ENCODE data around the gene COMT. TPM values are rescaled to one million over a fixed set of nuclear protein-coding genes. Genes with fewer than 3 reads are reported as not detected.
"Not testable (repeated sequence)": the region's sequence is repeated elsewhere in the genome, so short reads cannot be mapped to it uniquely, and the experiment has no call there.

The COMT gene
- total and polyA plus RNA-seq, 5 donors from 2014 or later, result 27.3 to 106 (median 93.0) TPM

DNA sequence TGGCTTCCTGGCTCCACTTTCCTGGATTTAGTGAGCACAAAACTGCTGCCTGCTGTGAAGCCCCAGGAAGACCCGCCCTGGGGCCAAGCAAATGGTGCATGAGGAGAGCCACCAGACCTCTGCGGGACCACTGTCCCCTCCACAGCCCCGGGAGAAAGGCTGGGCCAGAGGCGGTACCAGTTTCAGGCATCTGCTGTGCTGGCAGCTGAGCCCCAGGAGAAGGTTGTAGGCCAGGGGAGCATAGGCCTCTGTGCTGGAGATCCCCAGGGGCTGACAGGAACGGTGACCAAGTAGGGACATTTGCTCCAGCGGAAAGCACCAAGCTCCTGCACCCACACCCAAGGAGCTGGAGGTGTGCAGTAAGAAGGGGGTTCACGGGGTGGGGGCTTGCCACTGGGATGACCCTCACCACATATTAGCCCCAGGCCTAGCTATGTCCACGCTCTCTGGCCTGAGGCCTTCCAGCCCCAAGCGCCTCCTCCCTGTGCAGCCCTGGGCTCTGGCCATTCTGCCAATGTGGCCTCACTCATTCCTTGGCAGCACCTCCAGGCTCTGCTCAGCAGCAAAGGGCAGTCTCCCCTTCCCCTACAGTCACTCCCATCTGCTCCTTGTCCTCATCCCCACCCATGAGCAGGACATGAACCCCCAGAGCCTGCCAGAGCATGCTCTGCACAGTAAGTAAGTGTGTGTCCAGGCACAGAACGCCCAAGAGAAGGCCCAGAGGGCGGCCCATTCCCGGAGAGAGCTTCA, 24.0 kb upstream of the COMT start:
- Mint-ChIP-seq H3K27ac (peak overlapping the region in 1 of 3 donors; percentile 73), H3K9me3 (peaks cover 0 to 6% (median 0%) of the 10 kb centered on the region in 7 donors), H3K27me3 (no peaks in the 10 kb centered on the region), H3K36me3 (peaks cover 38% of the 10 kb centered on the region), H3K4me3 (no peak overlapping the region), H3K4me1 (peaks cover 0 to 3% (median 0%) of the 10 kb centered on the region in 4 donors)
- H3K36me3 ChIP-seq (ENCODE audit: control insufficient read depth, insufficient read depth, low read length), result peaks cover 48% of the 10 kb centered on the region
- ATAC-seq (ENCODE audit: low read depth in 2 of 2) (no peak), DNase-seq (no peak)
- no peak overlapping the region for H3K4me3 ChIP-seq (ENCODE audit: low read depth, low read length)
- no peaks in the 10 kb centered on the region for H3K4me1 ChIP-seq (ENCODE audit: control insufficient read depth, insufficient read depth, low read length, poor library complexity, severe bottlenecking)
- no peak overlapping the region for H3K27ac ChIP-seq (ENCODE audit: insufficient read depth, low read length, poor library complexity, severe bottlenecking)
- no peaks in the 10 kb centered on the region for H3K27me3 ChIP-seq (ENCODE audit: control insufficient read depth, insufficient read depth, low read length)
- H3K9me3 ChIP-seq (ENCODE audit: control insufficient read depth in 2 of 2, low read length in 2 of 2), result peaks cover 4 to 5% of the 10 kb centered on the region in 2 experiments

DNA sequence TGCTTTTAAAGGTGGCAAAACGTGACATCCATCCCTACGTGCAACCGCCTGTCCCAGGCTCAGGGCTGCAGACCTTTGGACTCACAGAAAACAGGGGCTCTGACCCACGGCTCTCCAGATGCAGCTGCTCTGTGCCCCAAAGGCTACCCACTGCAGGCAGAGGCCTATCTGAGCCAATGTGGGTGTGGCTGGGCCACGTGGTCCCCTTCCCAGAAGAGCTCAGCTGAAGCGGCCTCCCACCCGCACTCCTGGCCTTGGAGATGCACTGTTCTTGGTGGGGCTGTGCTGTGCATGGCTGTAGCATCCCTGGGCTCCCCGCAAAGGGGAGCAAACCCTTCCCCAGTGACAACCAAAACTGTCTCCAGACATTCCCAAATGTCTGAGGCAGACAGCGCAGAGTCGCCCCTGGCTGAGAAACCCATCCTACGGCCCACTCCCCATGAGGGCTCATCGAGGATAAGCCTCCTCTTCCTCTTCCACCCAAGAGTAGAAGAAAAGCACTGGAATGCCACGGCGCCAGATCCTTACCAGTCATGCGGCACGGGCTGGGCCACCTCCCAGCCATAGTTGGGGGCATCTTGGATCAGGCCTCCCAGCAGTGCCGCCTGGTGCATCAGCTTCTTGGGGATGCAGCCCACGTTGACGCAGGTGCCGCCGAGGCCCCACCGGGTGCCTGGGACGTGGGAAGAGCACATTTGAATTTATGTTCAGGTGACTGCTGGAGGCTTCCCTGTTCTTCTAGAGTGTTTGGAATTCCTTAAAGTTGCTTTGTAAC, 23.1 kb upstream of the COMT start:
- H3K27me3 ChIP-seq (ENCODE audit: control insufficient read depth, insufficient read depth, low read length), result no peaks in the 10 kb centered on the region
- DNase-seq, result no peak
- no peaks in the 10 kb centered on the region for H3K27me3 Mint-ChIP-seq
- H3K36me3 Mint-ChIP-seq, result peaks cover 38% of the 10 kb centered on the region
- no peak overlapping the region for H3K27ac Mint-ChIP-seq
- H3K9me3 Mint-ChIP-seq, result peaks cover 0 to 6% (median 0%) of the 10 kb centered on the region in 7 donors
- peaks cover 3 to 4% of the 10 kb centered on the region in 2 experiments for H3K9me3 ChIP-seq (ENCODE audit: control insufficient read depth in 2 of 2, low read length in 2 of 2)
- no peak for ATAC-seq (ENCODE audit: low read depth in 2 of 2)
- no peak overlapping the region for H3K27ac ChIP-seq (ENCODE audit: insufficient read depth, low read length, poor library complexity, severe bottlenecking)
- no peak overlapping the region for H3K4me3 Mint-ChIP-seq
- peaks cover 42% of the 10 kb centered on the region for H3K36me3 ChIP-seq (ENCODE audit: control insufficient read depth, insufficient read depth, low read length)
- no peak overlapping the region for H3K4me3 ChIP-seq (ENCODE audit: low read depth, low read length)
- H3K4me1 Mint-ChIP-seq, result peaks cover 0 to 3% (median 0%) of the 10 kb centered on the region in 4 donors
- H3K4me1 ChIP-seq (ENCODE audit: control insufficient read depth, insufficient read depth, low read length, poor library complexity, severe bottlenecking), result no peaks in the 10 kb centered on the region

DNA sequence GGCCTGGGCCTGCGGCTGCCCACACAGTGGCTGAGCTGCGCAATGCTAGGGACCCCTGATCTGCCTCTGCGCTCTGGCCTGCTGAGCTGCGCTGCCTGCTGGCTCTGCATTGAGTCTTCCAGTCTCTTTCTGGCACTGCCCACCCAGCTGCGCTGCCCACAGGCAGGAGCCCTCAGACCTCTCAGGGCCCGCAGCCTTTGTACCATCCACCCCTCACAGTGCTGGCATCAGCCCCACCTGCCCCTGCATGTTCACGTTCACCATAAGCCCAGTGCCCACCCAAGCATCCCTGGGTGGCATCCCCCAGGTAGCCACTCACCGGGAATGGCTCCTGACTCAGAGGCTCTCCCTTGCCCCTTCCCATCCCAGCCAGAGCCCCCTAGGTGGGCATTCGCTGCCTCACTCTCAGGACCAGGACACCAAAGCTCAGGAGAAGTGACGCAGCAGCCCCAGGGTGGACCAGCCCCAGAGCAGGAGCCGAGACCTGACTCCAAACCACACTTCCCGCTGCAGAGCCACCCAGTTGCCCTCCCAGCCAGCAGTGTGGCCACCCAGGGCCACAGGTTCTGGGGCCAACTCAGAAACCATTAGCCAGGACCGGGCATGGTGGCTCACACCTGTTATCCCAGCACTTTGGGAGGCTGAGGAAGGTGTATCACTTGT, 21.7 kb upstream of the COMT start:
- no peaks in the 10 kb centered on the region for H3K9me3 ChIP-seq (ENCODE audit: control insufficient read depth in 2 of 2, low read length in 2 of 2)
- Mint-ChIP-seq H3K36me3 (peaks cover 28% of the 10 kb centered on the region), H3K4me3 (no peak overlapping the region), H3K4me1 (peaks cover 0 to 3% (median 0%) of the 10 kb centered on the region in 4 donors), H3K9me3 (no peaks in the 10 kb centered on the region), H3K27me3 (no peaks in the 10 kb centered on the region), H3K27ac (no peak overlapping the region)
- H3K4me3 ChIP-seq (ENCODE audit: low read depth, low read length), result no peak overlapping the region
- no peaks in the 10 kb centered on the region for H3K4me1 ChIP-seq (ENCODE audit: control insufficient read depth, insufficient read depth, low read length, poor library complexity, severe bottlenecking)
- H3K27me3 ChIP-seq (ENCODE audit: control insufficient read depth, insufficient read depth, low read length), result no peaks in the 10 kb centered on the region
- H3K27ac ChIP-seq (ENCODE audit: insufficient read depth, low read length, poor library complexity, severe bottlenecking), result no peak overlapping the region
- peaks cover 29% of the 10 kb centered on the region for H3K36me3 ChIP-seq (ENCODE audit: control insufficient read depth, insufficient read depth, low read length)
- ATAC-seq (ENCODE audit: low read depth in 2 of 2) (no peak), DNase-seq (no peak)

DNA sequence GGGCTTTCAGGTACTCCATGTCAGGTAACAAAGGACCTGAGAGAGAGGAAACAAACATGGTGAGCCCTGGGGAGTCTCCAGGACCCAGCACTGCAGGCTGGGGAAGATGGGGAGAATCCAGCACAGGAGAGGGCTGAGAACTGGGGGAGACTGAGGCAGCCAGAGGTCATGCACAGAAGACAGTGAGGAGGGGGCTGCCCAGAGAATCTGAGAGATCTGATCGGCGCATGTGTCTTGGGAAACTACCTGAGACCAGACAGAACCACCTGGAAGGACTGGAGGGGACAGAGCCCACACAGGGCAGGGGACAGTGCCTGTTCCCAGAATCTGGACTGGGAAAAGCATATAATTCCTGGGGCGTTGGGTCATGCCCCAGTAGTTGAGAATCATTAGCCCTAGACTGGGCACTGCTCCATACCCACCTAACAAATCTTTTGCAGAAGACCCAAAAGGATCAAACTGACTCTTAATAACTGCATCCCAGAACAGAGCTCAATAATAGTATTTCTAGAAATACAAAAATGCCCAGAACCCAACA, 20.0 kb upstream of the COMT start:
- H3K27ac Mint-ChIP-seq, result peak overlapping the region in 1 of 3 donors; percentile 20
- Histone ChIP-seq H3K4me3 (ENCODE audit: low read depth, low read length) (no peak overlapping the region), H3K27ac (ENCODE audit: insufficient read depth, low read length, poor library complexity, severe bottlenecking) (no peak overlapping the region), H3K36me3 (ENCODE audit: control insufficient read depth, insufficient read depth, low read length) (peaks cover 17% of the 10 kb centered on the region), H3K27me3 (ENCODE audit: control insufficient read depth, insufficient read depth, low read length) (no peaks in the 10 kb centered on the region), H3K4me1 (ENCODE audit: control insufficient read depth, insufficient read depth, low read length, poor library complexity, severe bottlenecking) (no peaks in the 10 kb centered on the region), H3K9me3 (ENCODE audit: control insufficient read depth in 2 of 2, low read length in 2 of 2) (no peaks in the 10 kb centered on the region)
- DNase-seq (no peak), ATAC-seq (ENCODE audit: low read depth in 2 of 2) (no peak)
- peaks cover 22% of the 10 kb centered on the region for H3K36me3 Mint-ChIP-seq
- no peak overlapping the region for H3K4me3 Mint-ChIP-seq
- no peaks in the 10 kb centered on the region for H3K27me3 Mint-ChIP-seq
- H3K4me1 Mint-ChIP-seq, result peaks cover 0 to 3% (median 1%) of the 10 kb centered on the region in 4 donors
- no peaks in the 10 kb centered on the region for H3K9me3 Mint-ChIP-seq

DNA sequence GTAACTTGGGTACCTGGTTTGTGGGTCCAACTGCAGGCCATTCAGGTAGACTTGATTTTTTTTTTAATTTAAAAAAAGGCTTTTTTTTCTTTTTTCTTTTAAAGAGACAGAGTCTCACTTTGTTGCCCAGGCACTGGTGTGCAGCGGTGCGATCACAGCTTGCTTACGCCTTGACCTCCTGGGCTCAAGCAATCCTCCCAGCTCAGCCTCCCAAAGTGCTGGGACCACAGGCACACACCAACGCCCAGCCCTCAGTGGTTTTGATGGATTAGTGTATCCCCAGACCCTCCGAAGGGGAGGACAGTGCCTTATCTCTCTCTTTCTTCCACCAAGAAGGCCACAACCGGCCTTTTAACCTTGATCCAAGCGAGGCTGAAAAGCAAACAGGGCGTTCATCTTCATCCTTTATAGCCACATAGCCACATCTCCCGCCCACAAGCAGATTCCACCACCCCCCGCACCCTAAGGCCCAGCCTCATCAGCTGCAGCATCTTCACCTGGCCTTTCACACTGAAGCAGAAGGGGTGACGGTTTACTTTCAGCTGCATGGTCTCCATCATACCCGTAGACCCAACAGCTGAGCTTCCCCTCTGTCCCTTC, 17.6 kb upstream of the COMT start:
- Mint-ChIP-seq H3K27ac (peak overlapping the region in 1 of 3 donors; percentile 65), H3K36me3 (peaks cover 23% of the 10 kb centered on the region), H3K4me3 (no peak overlapping the region), H3K27me3 (no peaks in the 10 kb centered on the region), H3K9me3 (no peaks in the 10 kb centered on the region), H3K4me1 (peaks cover 0 to 7% (median 2%) of the 10 kb centered on the region in 4 donors)
- H3K27me3 ChIP-seq (ENCODE audit: control insufficient read depth, insufficient read depth, low read length), result no peaks in the 10 kb centered on the region
- ATAC-seq (ENCODE audit: low read depth in 2 of 2), result no peak
- no peaks in the 10 kb centered on the region for H3K36me3 ChIP-seq (ENCODE audit: control insufficient read depth, insufficient read depth, low read length)
- no peaks in the 10 kb centered on the region for H3K9me3 ChIP-seq (ENCODE audit: control insufficient read depth in 2 of 2, low read length in 2 of 2)
- no peaks in the 10 kb centered on the region for H3K4me1 ChIP-seq (ENCODE audit: control insufficient read depth, insufficient read depth, low read length, poor library complexity, severe bottlenecking)
- no peak for DNase-seq
- H3K27ac ChIP-seq (ENCODE audit: insufficient read depth, low read length, poor library complexity, severe bottlenecking), result no peak overlapping the region
- H3K4me3 ChIP-seq (ENCODE audit: low read depth, low read length), result no peak overlapping the region

DNA sequence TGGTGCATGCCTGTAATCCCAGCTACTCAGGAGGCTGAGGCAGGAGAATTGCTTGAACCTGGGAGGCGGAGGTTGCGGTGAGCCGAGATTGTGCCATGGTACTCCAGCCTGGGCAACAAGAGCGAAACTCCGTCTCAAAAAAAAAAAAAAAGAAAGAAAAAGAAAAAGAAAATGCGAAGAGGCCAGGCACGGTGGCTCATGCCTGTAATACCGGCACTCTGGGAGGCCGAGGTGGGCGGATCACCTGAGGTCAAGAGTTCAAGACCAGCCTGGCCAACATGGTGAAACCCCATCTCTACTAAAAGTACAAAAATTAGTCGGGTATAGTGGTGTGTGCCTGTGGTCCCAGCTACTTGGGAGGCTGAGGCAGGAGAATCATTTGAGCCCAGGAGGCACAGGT, 15.5 kb upstream of the COMT start:
- not testable (repeated sequence) for DNase-seq; H3K4me3 ChIP-seq (ENCODE audit: low read depth, low read length); H3K27me3 ChIP-seq (ENCODE audit: control insufficient read depth, insufficient read depth, low read length); H3K9me3 Mint-ChIP-seq; ATAC-seq (ENCODE audit: low read depth in 2 of 2); H3K9me3 ChIP-seq (ENCODE audit: control insufficient read depth in 2 of 2, low read length in 2 of 2); H3K4me1 ChIP-seq (ENCODE audit: control insufficient read depth, insufficient read depth, low read length, poor library complexity, severe bottlenecking); H3K4me1 Mint-ChIP-seq; H3K27ac Mint-ChIP-seq; H3K4me3 Mint-ChIP-seq; H3K27ac ChIP-seq (ENCODE audit: insufficient read depth, low read length, poor library complexity, severe bottlenecking); H3K27me3 Mint-ChIP-seq; H3K36me3 ChIP-seq (ENCODE audit: control insufficient read depth, insufficient read depth, low read length)
- peaks cover 33% of the 10 kb centered on the region for H3K36me3 Mint-ChIP-seq

DNA sequence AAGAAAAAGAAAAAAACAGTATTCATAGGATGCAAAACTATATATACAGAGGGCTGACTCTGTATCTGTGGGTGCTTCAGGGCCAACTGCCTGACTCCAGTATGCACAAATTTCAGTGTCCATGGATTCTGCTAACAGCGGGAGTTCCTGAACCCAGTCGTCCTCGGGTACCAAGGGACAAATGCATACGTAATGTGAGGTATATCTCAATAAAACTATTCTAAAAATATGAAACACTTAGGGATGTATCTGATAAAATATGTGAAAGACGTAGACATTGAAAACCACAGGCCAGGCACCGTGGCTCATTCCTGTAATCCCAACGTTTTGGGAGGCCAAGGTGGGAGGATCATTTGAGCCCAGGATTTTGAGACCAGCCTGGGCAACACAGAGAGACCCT, 13.9 kb upstream of the COMT start:
- peak overlapping the region in 1 of 3 donors; percentile 20 for H3K27ac Mint-ChIP-seq

More for the DNA sequence above, 13.9 kb upstream of the COMT start:
- Mint-ChIP-seq H3K4me1 (peaks cover 0 to 8% (median 3%) of the 10 kb centered on the region in 4 donors), H3K4me3 (no peak overlapping the region), H3K36me3 (peaks cover 29% of the 10 kb centered on the region), H3K9me3 (no peaks in the 10 kb centered on the region), H3K27me3 (no peaks in the 10 kb centered on the region)
- Histone ChIP-seq H3K4me3 (ENCODE audit: low read depth, low read length) (no peak overlapping the region), H3K27me3 (ENCODE audit: control insufficient read depth, insufficient read depth, low read length) (no peaks in the 10 kb centered on the region), H3K27ac (ENCODE audit: insufficient read depth, low read length, poor library complexity, severe bottlenecking) (no peak overlapping the region), H3K36me3 (ENCODE audit: control insufficient read depth, insufficient read depth, low read length) (no peaks in the 10 kb centered on the region), H3K9me3 (ENCODE audit: control insufficient read depth in 2 of 2, low read length in 2 of 2) (no peaks in the 10 kb centered on the region), H3K4me1 (ENCODE audit: control insufficient read depth, insufficient read depth, low read length, poor library complexity, severe bottlenecking) (no peaks in the 10 kb centered on the region)
- ATAC-seq (ENCODE audit: low read depth in 2 of 2) (no peak), DNase-seq (no peak)
